Stimulated activated naive CD8-positive, alpha-beta T cell treated with anti-CD3 and anti-CD28 coated beads, Interleukin-15, Interleukin-2, amounts not matched to agents 100 ng/mL and 50 ng/mL, for 24 hours (primary cell): Measurements from ENCODE around the gene RIMS1.

Source experiments
- H3K27ac Mint-ChIP-seq: one replicate; pipeline ENCODE4 v1.8.0; 2021; ENCODE audit warnings: mild to moderate bottlenecking, mixed read lengths
- H3K27me3 Mint-ChIP-seq: one replicate; pipeline ENCODE4 v1.8.0; 2021; ENCODE audit warnings: mixed read lengths
- H3K36me3 Mint-ChIP-seq: one replicate; pipeline ENCODE4 v1.8.0; 2021; ENCODE audit warnings: low read depth, mixed read lengths
- H3K4me1 Mint-ChIP-seq: one replicate; pipeline ENCODE4 v1.8.0; 2021; ENCODE audit warnings: low read depth, mixed read lengths
- H3K4me3 Mint-ChIP-seq: one replicate; pipeline ENCODE4 v1.8.0; 2021; ENCODE audit warnings: mild to moderate bottlenecking, mixed read lengths
- H3K9me3 Mint-ChIP-seq: one replicate; pipeline ENCODE4 v1.8.0; 2021; ENCODE audit warnings: mixed read lengths

RIMS1 gene

DNA sequence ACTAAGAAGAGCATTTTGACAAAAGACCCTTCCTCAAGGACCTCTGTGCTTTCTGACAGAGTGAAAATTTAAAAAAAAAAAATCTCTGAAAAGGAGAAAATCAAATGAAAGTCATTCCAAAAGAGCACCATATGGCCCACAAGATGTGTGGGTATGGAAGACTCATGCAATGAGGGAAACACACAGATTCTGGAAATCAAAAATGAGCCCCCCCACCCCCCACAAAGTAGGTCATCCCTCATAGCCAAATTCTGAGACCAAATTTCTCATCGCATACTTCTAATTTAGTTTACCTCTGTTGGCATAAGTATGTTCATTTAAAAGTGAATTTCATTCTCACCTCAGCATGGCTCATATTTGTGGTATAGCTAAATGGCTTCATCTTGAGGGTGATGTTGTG, 554.3 kb downstream of the RIMS1 start:
- no peaks in the 10 kb centered on the region for H3K36me3 Mint-ChIP-seq
- H3K27ac Mint-ChIP-seq, result no peak overlapping the region
- H3K4me1 Mint-ChIP-seq, result no peaks in the 10 kb centered on the region
- no peak overlapping the region for H3K4me3 Mint-ChIP-seq
- H3K27me3 Mint-ChIP-seq, result peaks cover 30% of the 10 kb centered on the region
- no peaks in the 10 kb centered on the region for H3K9me3 Mint-ChIP-seq

DNA sequence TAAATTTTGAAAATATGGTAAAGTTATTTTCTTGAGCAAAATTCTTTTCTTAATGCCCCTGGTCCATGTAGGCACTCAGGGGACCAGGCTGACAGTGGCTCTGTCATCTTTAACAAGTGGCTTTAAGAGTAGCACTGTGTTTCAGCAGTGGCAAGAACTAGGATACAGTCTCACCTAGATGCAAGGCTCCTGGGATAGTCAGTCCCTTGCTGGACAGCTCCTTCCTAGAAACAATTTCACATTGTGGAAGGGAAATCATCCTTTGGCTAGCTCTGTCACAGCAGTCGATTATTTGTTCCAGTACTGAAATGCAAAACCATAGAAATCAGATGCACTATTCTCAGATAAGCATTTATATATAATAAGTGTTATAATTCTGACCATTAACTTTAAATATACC, 560.1 kb downstream of the RIMS1 start:
- H3K4me1 Mint-ChIP-seq, result no peaks in the 10 kb centered on the region
- no peak overlapping the region for H3K27ac Mint-ChIP-seq
- H3K9me3 Mint-ChIP-seq, result no peaks in the 10 kb centered on the region

More for the DNA sequence above, 560.1 kb downstream of the RIMS1 start:
- Mint-ChIP-seq H3K4me3 (no peak overlapping the region), H3K36me3 (no peaks in the 10 kb centered on the region), H3K27me3 (peaks cover 14% of the 10 kb centered on the region)
